Measurements from ENCODE around the gene BTRC.

Gene BTRC

DNA sequence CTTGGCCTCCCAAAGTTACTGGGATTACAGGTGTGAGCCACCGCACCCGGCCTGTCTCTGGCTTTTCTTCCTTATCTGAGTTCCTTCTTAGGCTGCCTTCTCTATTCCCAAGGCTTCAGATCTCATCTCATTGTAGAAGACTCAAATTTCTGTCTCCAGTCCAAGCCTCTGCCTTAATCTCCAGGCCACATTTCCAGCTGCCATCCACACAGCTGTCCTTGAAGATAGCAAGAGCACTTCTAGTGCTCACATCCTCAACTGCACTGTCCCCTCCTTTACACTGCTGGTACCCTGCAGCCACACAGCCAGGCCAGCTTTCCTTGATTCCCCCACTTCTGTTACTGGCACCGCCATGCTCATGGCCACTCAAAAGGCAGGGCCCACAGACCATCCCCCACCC is 198.5 kb downstream of the BTRC start:
- DNase-seq, result no peak

DNA sequence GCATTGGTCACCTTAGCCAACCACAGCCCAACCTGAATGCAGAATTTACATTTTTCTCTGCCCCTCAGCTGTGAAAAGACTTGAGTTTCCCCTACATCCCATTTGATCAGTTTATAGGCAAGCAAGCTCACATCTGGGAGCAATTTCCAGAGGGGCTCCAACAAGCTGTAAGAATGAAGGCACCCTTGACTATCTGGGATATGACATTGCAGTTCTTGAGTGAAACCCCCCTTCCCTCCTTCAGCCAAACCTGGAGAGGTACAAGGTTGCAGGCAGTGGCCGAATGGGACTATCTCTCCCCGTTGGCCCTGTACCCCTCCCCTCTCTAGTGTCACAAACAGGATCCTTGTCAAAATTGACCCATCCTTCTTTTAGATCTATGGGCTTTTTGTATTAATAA is 203.6 kb downstream of the BTRC start:
- DNase-seq, result no peak

DNA sequence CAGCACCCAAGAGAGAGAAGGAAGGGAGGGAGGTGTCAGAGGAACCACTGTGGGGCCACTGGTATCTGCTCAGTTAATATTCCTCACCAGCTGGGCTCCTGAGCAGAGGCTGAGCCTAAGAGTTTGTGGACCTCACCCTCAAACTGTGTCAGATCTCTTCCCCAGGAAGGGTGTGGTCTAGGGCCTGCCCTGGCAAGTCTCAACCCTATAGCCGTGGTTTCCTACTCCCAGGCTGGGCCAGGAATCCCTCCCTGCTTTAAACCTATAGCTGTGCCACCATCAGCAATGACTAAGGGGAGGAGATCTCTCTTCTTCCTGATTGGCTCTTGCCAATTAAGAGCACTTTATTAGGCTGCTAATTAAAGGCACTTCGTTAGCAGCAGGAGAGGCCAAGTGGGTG is 204.2 kb downstream of the BTRC start:
- no peak for DNase-seq

DNA sequence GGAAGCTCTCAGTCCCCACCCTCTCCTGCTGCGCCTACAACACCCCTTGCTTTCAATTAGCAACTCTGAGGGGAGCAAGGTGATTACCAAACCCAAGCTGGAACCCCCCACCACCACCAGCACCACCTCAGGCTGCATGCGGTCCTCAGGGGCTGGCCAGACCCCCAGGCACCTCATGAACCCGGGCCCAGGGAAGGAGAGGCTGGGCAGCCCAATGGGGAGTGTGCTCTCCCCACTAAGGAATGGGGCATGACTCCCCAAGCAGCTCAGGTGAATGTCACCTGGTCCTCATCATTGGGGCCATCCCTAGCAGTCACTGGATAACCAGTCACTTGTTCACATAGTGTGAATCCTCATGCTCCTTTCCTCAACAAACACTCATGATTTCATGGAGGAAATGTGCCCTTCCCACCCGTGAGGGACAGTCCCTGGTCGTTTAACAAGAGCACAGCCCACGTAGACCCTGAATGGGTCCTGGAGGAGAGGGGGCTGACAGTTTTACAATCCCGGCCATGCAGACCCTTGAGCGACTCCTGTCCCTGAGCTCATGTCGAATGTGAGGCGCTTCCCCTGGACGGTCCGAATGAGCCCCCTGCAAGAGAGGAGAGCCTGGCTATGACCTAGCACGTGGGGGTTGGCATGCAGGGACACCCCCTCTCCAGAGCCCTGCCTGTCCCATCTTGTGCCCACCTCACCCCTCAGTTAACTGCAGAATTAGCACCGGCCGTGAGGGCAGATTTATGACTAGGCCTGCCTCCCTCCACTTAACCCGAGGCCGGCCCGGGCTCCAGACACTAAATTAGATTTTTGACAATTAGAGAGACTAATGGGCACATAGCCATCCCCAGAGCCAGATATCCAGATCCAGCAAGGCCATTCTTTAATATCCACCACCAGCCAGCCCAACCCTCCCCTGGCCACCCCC is 205.0 kb downstream of the BTRC start:
- DNase-seq, result no peak

DNA sequence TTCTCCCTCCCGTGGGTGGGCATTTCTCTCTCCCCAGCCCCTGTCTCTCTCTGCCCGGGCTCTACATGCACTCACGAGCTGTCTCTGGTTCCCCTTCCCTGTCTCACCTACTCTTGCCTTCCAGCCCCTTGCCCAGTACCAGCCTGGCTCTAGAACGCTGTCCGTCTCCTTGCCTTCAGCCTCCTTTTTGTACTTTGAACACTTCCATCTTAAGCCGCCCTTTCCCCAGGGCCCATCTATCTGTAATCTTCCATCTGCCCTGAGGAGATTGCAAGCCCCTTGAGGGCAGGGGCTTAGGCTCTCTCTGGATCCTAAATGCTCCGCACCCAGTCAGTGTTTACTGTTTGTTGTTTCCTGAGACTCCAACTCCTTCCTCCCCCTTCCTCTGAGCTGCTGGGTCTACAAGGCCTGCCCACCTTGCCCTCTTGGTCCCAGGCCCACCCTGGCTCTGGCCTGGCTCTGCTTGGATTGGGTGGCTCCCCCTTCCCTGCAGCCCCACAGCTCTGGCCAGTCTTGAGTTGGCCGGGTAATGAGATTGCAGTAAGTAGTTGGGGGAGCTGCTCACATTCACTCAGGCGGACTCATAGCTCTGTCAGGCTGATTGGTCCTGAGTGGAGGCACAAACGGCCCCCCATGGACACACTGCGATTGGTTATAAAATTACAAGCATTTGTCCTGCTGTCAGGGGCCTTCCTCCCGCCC is 205.8 kb downstream of the BTRC start:
- DNase-seq, result no peak

DNA sequence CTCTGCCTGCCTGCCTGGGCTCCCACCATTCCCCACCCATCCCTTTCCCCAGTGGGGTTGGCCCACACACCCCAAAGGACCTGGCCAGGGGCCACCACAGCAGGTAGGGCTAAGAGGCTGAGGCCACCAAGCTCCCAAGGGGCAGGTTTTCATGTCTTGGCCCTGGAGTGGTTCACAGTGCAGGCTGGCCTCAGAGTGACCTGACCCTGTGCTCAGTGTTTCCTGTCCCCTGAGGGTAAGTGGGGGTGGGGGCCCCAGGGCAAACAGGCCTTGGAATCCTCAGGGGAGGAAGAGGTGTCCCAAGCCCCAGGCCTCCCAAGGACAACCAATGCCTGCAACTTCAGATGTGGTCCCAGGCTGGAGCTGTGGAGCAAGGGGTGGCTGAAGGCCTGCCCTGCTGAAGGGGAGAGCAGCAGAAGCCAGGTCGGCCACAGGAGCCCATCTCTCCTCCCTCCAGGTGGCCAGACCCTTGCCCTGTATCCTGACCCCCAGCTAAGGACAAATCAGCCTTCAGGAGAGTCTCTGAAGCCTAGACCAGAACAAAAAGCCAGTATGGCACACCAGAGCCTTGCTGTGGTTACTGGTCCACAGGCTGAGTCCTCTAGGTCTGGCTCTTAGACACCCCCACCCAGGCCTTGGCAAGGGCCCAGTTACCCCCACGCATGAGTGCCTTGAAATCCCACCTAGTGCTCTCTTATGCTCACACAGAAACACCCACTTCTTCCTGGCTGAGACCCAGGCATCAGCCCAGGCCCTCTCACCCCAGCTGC is 206.5 kb downstream of the BTRC start:
- no peak for DNase-seq

DNA sequence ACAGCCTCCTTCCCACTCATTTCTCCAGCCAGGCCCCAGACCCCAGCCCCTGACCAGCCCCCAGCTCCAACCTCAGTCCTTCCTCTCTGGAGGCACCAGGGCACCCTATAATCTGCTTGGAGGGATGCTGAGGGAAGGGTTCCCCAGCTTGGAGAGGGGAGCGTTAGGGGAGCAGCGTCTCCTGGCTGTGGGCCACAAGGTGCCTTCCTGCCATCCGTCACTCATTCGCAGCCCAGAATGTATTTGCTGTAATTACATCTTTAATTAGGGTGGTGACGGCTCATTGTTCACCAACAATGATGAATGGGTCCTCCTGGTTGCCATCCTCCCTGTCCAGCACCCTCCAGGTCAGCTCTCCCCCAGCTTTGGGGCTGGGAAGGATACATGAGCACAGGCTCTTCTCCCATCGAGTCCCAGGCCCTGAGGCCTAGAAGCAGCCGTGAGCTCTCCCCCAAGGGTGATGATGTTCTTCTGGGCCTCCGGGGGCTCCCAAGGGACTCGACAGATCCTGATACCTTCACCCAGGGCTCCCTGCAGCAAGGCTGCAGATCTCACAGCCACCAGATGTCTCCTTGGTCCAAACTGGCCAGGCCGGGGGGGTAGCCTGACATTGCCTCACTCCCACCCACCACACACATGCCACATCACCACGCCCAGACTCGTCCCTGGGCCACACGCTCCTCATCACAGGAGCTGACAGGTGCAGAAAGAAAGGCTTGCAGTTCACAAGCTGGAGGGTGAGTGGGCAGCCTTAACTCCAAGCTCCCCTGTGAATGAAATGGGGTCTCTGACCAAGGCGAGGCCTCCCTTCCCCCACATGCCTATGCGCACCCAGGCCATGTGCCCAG is 207.3 kb downstream of the BTRC start:
- DNase-seq, result no peak

DNA sequence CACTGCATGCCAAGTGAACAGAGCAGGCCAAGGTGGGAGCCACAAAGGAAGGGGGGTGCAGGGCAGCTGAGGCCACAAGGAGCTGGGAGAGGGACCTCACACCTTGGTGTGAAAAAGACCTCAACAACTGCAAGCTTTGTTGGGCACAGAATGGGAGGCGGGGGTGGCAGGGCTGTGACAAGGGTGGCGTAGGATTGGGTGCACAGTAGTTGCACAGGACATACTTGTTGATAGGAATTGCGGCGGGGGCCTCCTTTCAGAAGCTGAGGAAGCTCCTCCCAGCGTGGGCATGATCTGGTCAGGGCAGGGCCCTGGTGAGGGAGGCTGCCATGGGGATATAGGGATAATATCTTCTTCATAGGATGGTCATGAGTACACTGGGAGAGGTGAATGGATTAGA is 208.3 kb downstream of the BTRC start:
- no peak for DNase-seq

DNA sequence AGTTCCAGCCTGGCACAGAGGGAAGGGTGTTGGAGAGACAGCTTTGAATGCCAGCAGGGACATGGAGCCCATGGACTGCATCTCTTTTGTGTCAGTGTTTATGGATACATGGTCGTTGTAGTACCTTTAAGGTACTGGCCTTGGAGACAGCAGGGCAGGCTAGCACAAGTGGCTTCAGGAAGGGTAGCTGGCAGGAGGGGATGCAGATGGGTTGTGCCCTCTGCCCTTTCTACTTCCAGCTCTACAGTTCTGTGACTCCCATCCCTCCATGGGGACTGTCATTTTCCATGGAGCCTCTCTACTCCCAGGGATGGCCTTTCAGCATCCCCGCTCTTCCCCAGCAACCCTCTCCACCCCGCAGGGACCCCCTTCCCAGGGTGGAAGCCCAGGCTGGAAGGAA is 209.0 kb downstream of the BTRC start:
- no peak for DNase-seq

DNA sequence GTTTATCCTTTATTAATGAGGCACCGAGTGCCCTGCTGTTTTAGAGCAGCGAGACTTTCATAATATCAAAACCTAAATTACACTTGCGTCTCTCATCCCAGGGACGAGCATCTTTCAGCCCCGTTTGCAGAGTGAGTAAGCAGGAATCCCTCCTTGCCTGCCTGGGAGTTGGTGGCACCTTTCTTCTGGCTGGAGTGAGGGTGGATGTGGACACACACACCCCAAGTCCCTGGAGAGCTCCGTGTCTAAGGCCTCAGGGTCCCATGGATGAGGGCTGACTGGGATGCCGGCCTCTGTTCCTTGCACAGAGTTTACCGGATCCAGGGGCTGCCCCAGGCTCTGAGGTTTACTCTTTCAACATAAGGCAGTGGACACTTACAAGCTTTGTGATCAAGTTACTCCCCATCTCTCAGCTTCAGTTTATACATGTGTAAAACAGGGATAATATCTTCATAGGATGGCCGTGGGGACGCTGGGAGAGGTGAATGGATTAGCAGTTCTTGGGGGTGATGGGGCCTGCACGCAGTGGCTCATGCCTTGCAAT is 209.6 kb downstream of the BTRC start:
- DNase-seq, result no peak

DNA sequence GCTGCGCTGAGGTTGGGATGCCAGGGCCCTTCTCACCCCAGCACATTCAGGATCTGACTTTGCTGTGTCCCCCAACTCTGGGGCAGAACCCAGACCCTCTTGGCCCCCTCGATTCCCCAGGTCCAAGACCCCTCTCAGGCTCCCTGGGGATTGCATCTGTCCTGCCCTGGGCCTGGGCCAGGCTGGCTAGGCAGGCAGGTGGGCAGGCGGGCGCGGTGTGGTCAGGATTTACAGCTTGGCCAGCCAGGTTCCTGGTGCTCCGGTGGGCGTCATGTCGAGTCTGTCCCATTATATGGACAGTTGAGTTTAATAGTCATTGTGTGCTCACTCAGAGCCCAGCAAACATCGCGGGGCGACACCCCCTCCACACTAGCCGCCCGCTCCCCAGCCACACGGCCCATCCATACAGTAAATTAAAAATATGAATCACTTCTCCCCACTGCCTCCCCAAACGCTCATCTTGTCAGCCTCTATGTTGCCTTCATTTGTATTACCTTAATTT is 210.6 kb downstream of the BTRC start:
- DNase-seq, result no peak

DNA sequence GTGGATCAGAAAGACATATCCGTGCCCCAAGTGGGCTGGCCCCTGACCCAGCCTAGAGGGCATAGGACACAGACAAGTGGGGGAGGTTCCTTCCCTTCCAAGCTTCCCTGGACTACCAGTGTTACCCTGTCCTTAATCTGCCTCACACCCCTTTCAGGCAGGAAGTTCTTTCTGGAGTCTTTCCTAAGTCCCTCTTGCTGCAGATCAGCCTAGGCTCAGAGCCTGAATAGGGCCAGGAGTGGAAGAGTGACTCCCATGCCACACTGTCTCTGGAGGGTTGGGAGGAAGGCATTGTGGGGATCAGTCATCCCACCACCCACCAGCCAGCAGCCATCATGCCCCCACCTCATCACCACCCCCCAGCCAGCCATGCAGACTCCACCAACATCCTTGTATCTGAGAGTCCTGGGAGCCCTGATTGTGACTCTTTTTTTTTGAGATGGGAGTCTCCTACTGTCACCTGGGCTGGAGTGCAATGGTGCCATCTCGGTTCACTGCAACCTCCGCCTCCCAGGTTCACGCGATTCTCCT is 211.5 kb downstream of the BTRC start:
- DNase-seq, result no peak

DNA sequence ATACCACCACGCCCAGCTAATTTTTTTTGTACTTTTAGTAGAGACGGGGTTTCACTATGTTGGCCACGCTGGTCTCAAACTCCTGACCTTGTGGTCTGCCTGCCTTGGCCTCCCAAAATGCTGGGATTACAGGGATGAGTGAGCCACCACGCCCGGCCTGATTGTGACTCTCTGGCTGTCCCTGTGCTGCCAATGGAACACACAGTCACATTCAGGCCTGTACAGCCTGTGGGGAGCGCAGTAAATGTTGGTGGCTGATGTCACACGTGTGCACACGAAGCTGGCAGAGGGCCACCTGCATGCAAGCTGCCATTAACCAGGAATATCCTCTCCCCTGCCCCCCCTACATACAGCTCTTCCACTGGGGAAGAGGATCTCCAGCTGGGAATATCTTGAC is 212.0 kb downstream of the BTRC start:
- DNase-seq, result no peak

DNA sequence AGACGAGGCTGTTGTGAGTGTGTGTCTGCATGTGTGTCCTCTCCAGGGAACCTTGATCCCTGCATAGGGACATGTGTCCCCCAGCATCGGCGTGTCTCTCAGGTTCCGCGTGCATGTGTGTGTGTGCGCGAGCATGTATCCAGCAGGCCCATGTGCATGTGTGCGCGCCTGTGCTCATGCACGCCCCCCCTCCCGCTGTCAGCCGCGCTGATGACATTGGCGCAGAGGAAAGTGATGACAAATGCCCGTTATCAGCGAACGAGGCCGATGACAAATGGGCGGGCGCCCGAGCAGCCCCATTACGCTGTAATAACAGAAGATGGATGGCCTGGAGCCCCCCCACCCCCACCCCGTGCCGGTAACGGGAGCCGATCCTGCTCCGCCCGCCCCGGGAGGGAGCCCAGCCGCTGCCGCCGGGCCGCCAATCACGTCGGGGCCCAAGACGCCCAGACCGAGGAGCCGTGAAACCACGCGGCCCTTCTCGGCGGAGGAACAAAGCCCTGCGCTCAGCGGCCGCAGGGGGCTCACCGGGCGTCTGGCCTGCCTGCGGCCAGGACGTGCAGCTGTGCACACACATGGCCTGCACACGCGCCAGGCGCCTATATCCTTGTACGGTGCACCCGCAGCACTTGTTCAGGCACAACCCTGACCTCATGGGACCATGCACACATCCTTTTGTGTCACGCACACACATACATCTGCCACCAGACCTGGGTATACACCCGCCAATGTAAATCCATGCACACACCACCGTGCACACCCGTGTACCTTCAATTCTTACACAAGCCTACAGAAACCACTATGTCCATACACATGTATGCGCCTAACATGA is 212.6 kb downstream of the BTRC start:
- DNase-seq, result no peak

DNA sequence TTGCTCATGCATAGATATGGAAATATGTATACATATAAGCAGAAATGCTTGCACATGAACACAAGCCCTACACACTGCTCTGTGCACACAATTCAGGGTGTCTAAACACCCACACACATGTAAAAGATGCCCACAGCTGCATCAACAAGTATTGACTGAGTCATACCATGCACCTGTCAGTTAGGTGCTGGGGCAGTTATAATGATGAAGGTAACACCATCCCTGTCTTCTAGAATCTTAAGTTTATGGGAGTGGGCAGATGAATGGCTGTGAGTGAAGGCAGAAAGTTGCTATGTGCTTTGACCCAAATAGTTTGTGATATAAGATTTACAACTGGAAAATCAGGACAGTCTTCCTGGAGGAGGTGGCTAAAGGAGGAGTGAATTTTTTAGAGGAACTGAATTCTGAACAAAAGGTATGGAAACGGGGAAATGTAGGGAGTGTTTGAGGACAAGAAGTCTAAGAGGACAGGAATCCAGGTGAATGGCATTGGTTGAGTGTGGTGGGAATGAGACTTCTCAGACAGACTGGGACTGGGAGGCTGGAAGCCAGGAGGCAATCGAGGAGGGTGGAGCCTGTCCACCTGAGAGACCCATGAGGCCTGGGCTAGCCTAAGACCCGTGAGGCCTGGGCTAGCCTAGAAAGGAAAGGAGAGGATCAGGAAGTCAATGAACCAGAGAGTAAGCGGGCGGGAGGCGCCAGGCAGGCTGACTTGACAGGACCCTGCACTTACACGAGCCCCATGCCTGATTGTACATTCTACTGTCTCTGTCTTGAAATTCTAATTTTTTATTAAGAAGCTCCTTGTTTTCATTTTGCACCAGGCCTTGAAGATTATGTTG is 213.4 kb downstream of the BTRC start:
- no peak for DNase-seq

DNA sequence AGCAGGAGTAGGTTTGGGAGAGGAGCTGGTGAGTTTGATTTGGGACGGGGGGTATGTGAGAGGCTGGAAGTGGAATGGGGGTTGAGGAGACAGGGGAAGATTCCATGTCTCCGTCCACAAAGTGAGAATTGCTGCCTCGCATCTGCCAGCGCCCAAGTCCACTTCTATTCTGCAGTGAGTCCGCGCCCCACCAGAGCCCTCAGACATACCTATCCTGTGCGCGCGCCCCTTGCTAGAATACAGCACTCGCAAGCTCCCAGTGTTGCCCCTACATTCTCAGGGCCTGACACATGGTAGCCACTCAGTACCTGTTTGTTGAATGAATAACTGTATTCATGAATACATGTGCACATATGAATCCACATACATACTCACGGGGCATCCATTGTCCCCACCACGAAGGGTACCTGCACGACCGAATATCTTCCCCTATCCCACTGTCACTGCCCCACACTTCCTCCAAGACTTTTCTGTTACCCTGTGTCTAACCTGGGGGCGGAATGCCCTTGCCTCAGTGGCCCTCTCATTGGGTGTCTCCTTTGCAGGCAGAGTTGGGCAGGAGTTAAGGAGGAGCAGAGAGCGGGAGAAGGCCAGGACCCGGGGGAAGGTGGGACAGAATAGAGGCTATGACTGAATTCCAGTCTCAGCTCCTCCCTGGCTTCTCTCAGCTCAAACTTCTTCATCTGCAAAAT is 214.2 kb downstream of the BTRC start:
- DNase-seq, result no peak

DNA sequence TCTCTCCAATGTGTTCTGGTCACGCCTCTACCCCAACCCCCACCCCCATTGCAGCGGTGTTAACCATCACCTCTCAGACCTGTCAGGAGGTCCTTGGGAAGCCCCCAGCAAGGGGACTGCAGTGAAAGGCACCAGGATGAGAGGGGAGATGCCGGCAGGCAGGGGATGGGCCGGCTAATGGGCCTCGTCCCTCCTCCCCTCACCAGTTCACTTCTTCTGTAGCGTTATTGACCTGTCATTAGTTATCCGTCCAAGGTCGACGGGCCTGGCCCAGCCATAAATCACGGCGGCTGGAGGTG is 215.3 kb downstream of the BTRC start:
- DNase-seq, result no peak

DNA sequence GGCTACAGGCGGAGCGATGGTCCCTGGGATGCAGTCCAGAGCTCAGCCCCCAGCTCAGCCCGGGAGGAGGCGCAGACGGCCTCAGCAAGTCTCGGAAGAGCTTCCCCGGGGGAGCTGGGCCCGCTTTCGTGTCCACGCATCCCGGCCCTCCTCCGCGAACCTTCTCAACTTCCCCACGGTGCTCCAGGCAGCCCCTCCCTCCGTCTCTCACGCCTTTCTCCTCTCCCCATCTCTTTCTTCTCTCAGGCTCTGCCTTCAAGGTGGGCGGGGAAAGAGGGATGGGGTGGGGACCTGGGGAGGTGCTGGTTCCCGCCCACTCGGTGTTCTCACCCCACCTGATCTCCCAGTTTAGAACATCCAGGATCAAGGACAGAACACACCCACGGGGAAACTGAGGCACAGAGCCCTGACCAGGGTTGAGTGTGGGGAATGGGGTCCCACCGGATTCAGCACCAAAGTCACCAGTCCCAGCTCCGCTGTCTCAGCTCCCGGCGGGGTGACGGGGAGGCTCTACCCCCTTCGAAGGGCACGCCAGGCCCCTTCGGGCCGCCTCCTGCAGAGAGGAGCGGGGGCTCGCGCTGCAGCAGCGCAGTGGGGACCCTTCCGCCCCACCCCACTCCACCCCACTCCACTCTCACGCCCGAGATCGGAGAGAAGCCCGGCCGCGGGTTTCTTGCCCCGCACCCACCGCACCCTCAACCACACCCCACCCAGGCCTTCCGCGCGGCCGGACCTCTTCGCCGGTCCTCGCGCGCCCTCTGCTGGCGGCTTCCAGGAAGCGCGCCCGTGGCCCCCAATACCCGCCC is 215.9 kb downstream of the BTRC start:
- DNase-seq, result peak; percentile 35
